Psoas muscle (tissue), 8 donors: ENCODE measurements around the gene LAMA5. TPM values are rescaled to one million over a fixed set of nuclear protein-coding genes. Genes with fewer than 3 reads are reported as not detected.
A peak's percentile ranks its signal among the peaks of the same experiment; 100 is the strongest.

Experiments
- ATAC-seq, 4 donors: fragments of 200-7000 bp; cut with Tn5 transposase; one replicate each; pipeline ENCODE4 v1.9.1; 2020; ENCODE audit warnings: moderate library complexity in 3 of 4, mild to moderate bottlenecking in 2 of 4
- DNase-seq, 2 donors: peaks; one replicate each; pipeline ENCODE4 v3.0.0-alpha.2; 2020
- H3K27ac ChIP-seq: fragments of 200-600 bp; one replicate; pipeline ENCODE4 v1.8.0; 2022
- H3K27me3 ChIP-seq, 3 donors: fragments of 200-600 bp in 1 of 3; one replicate each; pipeline versions ENCODE4 v1.6.1 to v1.8.0; 2013 to 2022; ENCODE audit warnings: low read length in 2 of 3, mild to moderate bottlenecking in 2 of 3, moderate library complexity in 1 of 3; ENCODE audit not compliant: insufficient read depth in 3 of 3
- H3K36me3 ChIP-seq, 2 donors: fragments of 200-600 bp in 1 of 2; one replicate each; pipeline versions ENCODE4 v1.6.1 to v1.8.0; 2013 to 2022; ENCODE audit warnings: low read depth in 1 of 2, mild to moderate bottlenecking in 1 of 2, moderate library complexity in 1 of 2; ENCODE audit not compliant: insufficient read depth in 1 of 2
- H3K4me1 ChIP-seq: fragments of 200-600 bp; one replicate; pipeline ENCODE4 v1.8.0; 2022
- H3K4me3 ChIP-seq: fragments of 200-600 bp; one replicate; pipeline ENCODE4 v1.8.0; 2022; ENCODE audit warnings: mild to moderate bottlenecking
- H3K9me3 ChIP-seq: fragments of 200-600 bp; one replicate; pipeline ENCODE4 v1.8.0; 2022
- CTCF ChIP-seq: fragments of 200-600 bp; IDR thresholded peaks from one replicate; pipeline ENCODE4 v1.8.0; 2022; ENCODE audit warnings: antibody characterized with exemption
- WGBS, 3 donors: extraction: QIAGEN DNeasy Blood & Tissue Kit; methylation state at CpG; one replicate each; pipeline versions ENCODE4 v1.1.6 to v1.1.7; 2013; 5-methylcytosine and 5-hydroxymethylcytosine counted together
- intact Hi-C, 2 donors: fragments of 100-400 bp; cut with DNase I; formaldehyde crosslinking; loops; one replicate each; pipeline versions ENCODE4 v1.11.0 to v1.14.2; 2022
- polyA plus RNA-seq, 3 donors: library from polyadenylated mRNA; stranded (reverse); fragments of 200-250 nt; gene quantifications; one replicate each; pipeline ENCODE4 v1.2.3, GENCODE V29; 2013
- total RNA-seq, 4 donors: library from RNA; stranded (reverse); fragmentation: NEBNext Ultra II Directional in 2 of 4; extraction: Animal tissue kit (Norgen Biotek cat#: 25700) in 2 of 4; gene quantifications; one replicate each; pipeline versions ENCODE4 v1.2.1 to v1.2.4, GENCODE V29; 2021 to 2023
- donor health status: healthy with polysubstance abuse.
- donor health status: DM: no; HTN: no; CAD: no; lungs with moderate emphysema.
- donor health status: Bipolar disorder and iron deficiency.
- donor health status: healthy.
- donor health status: DM: yes; HTN: yes; CAD: no.
- donor health status: DM: no; HTN: no; CAD: no.
- donor health status: DM: no; HTN: no; CAD: no.
- donor health status: DM: yes; HTN: yes; CAD: no.

The LAMA5 gene
- total and polyA plus RNA-seq, 7 donors, result 14.4 to 74.6 (median 34.2) TPM

GRCh38 chr20:62303062-62303339 is 64.1 kb downstream of the LAMA5 start:
- DNase-seq, result no peak
- Histone ChIP-seq H3K4me3 (peak overlapping the region; percentile 84), H3K27me3 (no peaks in the 10 kb centered on the region), H3K9me3 (no peaks in the 10 kb centered on the region), H3K4me1 (peaks cover 33% of the 10 kb centered on the region), H3K27ac (peak overlapping the region; percentile 99), H3K36me3 (peaks cover 3 to 53% of the 10 kb centered on the region in 2 donors)
- intact Hi-C loops, result loop anchor here in 1 of 2 donors (5.0 to 10.0 kb wide), 2 partner anchors 49 to 192 kb away; no protein-coding TSS in a partner anchor
- TF ChIP-seq CTCF, result no peak
- 0% methylated on average over 9 to 39 of the region's 39 CpGs for WGBS, 3 donors
- ATAC-seq, result no peak

GRCh38 chr20:62302341-62303061 is 64.6 kb downstream of the LAMA5 start, which contains the start of gene ADRM1:
ADRM1 (plus strand) TSS chr20:62302997; CDS start chr20:62303569, 572 bp downstream.
- peaks cover 3 to 48% of the 10 kb centered on the region in 2 donors for H3K36me3 ChIP-seq
- intact Hi-C loops, result loop anchor here in 1 of 2 donors (1.0 to 10.0 kb wide), 3 partner anchors 50 to 192 kb away; no protein-coding TSS in a partner anchor
- H3K9me3 ChIP-seq, result no peaks in the 10 kb centered on the region
- H3K4me3 ChIP-seq, result peak within 1 kb of the TSS; percentile 84
- peak within 1 kb of the TSS; percentile 99 for H3K27ac ChIP-seq
- H3K4me1 ChIP-seq, result peaks cover 28% of the 10 kb centered on the region
- no peaks in the 10 kb centered on the region for H3K27me3 ChIP-seq
- ATAC-seq (peak; percentile 84 to 87 (median 85)), DNase-seq (peak; percentile 97 to 98)
- WGBS, 3 donors, result 0 to 1% (median 1%) methylated on average over 59 to 81 of the region's 81 CpGs
- peak; percentile 95 for TF ChIP-seq CTCF

- peaks cover 2 to 46% of the 10 kb centered on the region in 2 donors for H3K36me3 ChIP-seq
- H3K4me1 ChIP-seq, result peaks cover 25% of the 10 kb centered on the region
- intact Hi-C loops, result loop anchor here (1.0 to 10.0 kb wide), 5 partner anchors 50 to 193 kb away; no protein-coding TSS in a partner anchor
- H3K27ac ChIP-seq, result peak overlapping the region; percentile 99
- H3K4me3 ChIP-seq, result peak overlapping the region; percentile 84
- H3K27me3 ChIP-seq, result no peaks in the 10 kb centered on the region
- no peaks in the 10 kb centered on the region for H3K9me3 ChIP-seq
- 3% methylated on average over 21 to 24 of the region's 24 CpGs for WGBS, 3 donors
- peak; percentile 65 to 82 (median 70) for ATAC-seq
- DNase-seq, result peak; percentile 96 to 98
- peak; percentile 91 for TF ChIP-seq CTCF
Observed at GRCh38 chr20:62301773-62302340, 65.3 kb downstream of the LAMA5 start.

GRCh38 chr20:62301111-62301668 is 65.9 kb downstream of the LAMA5 start:
- no peak for TF ChIP-seq CTCF
- intact Hi-C loops, result loop anchor here (1.0 to 10.0 kb wide), 4 partner anchors 51 to 194 kb away; no protein-coding TSS in a partner anchor
- no peaks in the 10 kb centered on the region for H3K9me3 ChIP-seq
- H3K36me3 ChIP-seq, result peaks cover 0 to 46% of the 10 kb centered on the region in 2 donors
- H3K27ac ChIP-seq, result peak overlapping the region; percentile 99
- ATAC-seq, result no peak
- no peak for DNase-seq
- no peak overlapping the region for H3K4me3 ChIP-seq
- 80 to 85% (median 85%) methylated on average over 11 of the region's 11 CpGs for WGBS, 3 donors
- no peaks in the 10 kb centered on the region for H3K27me3 ChIP-seq
- peaks cover 25% of the 10 kb centered on the region for H3K4me1 ChIP-seq
